Colonic mucosa (tissue), 4 donors: Measurements from ENCODE around the gene ANAPC16. TPM values are rescaled to one million over a fixed set of nuclear protein-coding genes. Genes with fewer than 3 reads are reported as not detected.

Source experiments
- DNase-seq: peaks from one replicate; pipeline ENCODE4 v3.0.0-alpha.2; 2020
- H3K27ac ChIP-seq: fragments of 200-600 bp; one replicate; pipeline ENCODE4 v1.8.0; 2021
- H3K27me3 ChIP-seq: fragments of 200-600 bp; one replicate; pipeline ENCODE4 v1.8.0; 2021
- H3K36me3 ChIP-seq: fragments of 200-600 bp; one replicate; pipeline ENCODE4 v1.8.0; 2021
- H3K4me1 ChIP-seq: fragments of 200-600 bp; one replicate; pipeline ENCODE4 v1.8.0; 2021; ENCODE audit warnings: mild to moderate bottlenecking
- H3K4me3 ChIP-seq: fragments of 200-600 bp; one replicate; pipeline ENCODE4 v1.8.0; 2021
- H3K9ac ChIP-seq, 2 donors: one replicate each; pipeline ENCODE4 v1.7.0; 2013; ENCODE audit warnings: control low read depth in 2 of 2, low read depth in 2 of 2, low read length in 2 of 2
- H3K9me3 ChIP-seq: fragments of 200-600 bp; one replicate; pipeline ENCODE4 v1.8.0; 2021
- intact Hi-C: fragments of 100-400 bp; cut with DNase I; formaldehyde crosslinking; loops from one replicate; pipeline ENCODE4 v1.14.1; 2022
- total RNA-seq, 2 donors: library from RNA; stranded (reverse); fragmentation: NEBNext Ultra II Directional in 1 of 2; extraction: Animal tissue kit (Norgen Biotek cat#: 25700) in 1 of 2; gene quantifications; one replicate each; pipeline ENCODE4 v1.2.1, GENCODE V29; 2021
- TF ChIP-seq, protein P1 (sequence below): fragments of 200-600 bp; IDR thresholded peaks from one replicate; pipeline ENCODE4 v1.8.0; 2022; ENCODE audit warnings: antibody characterized with exemption, mild to moderate bottlenecking
- donor health status: healthy.
- donor health status: DM: no; HTN: no; CAD: no.
- donor health status: DM: no; HTN: no; CAD: no.

ANAPC16 gene
- total RNA-seq, 2 donors from 2014 or later: 63.2 to 85.2 TPM

DNA sequence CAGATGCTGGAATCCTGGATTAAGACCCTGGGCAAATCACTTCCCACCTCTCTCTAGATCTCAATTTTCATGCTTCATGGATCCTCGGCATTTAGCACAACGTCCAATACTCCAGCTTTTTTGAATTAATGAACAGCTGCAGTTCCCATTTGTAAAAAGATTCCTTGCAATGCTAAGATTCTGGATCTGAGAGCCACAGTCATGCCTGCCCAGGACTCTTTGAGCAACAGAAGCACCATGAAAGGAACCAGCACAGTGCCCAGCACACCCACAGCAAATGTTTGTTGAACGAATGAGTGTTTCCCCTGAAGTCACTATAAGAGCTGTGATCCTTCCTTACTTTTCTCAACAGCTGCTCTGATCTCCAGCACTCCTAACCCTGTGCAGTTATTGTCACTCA, 37.2 kb downstream of the ANAPC16 start:
- Histone ChIP-seq H3K27me3 (no peaks in the 10 kb centered on the region), H3K9me3 (no peaks in the 10 kb centered on the region), H3K9ac (no peak overlapping the region), H3K4me1 (peaks cover 29% of the 10 kb centered on the region), H3K27ac (no peak overlapping the region), H3K4me3 (no peak overlapping the region), H3K36me3 (no peaks in the 10 kb centered on the region)
- TF ChIP-seq, protein P1, sequence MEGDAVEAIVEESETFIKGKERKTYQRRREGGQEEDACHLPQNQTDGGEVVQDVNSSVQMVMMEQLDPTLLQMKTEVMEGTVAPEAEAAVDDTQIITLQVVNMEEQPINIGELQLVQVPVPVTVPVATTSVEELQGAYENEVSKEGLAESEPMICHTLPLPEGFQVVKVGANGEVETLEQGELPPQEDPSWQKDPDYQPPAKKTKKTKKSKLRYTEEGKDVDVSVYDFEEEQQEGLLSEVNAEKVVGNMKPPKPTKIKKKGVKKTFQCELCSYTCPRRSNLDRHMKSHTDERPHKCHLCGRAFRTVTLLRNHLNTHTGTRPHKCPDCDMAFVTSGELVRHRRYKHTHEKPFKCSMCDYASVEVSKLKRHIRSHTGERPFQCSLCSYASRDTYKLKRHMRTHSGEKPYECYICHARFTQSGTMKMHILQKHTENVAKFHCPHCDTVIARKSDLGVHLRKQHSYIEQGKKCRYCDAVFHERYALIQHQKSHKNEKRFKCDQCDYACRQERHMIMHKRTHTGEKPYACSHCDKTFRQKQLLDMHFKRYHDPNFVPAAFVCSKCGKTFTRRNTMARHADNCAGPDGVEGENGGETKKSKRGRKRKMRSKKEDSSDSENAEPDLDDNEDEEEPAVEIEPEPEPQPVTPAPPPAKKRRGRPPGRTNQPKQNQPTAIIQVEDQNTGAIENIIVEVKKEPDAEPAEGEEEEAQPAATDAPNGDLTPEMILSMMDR: no peak
- intact Hi-C loops: no loop called here
- DNase-seq: no peak

GRCh38 chr10:72253578-72253977, 37.8 kb downstream of the ANAPC16 start:
- H3K9me3 ChIP-seq: no peaks in the 10 kb centered on the region
- H3K27me3 ChIP-seq: no peaks in the 10 kb centered on the region
- no peak overlapping the region for H3K27ac ChIP-seq
- peaks cover 25% of the 10 kb centered on the region for H3K4me1 ChIP-seq
- no peaks in the 10 kb centered on the region for H3K36me3 ChIP-seq
- intact Hi-C loops: no loop called here
- no peak overlapping the region for H3K9ac ChIP-seq
- TF ChIP-seq, protein P1: no peak
- no peak for DNase-seq
- H3K4me3 ChIP-seq: no peak overlapping the region

- no peaks in the 10 kb centered on the region for H3K27me3 ChIP-seq
- no peaks in the 10 kb centered on the region for H3K36me3 ChIP-seq
- peak; percentile 82 for DNase-seq
- intact Hi-C loops: no loop called here
- no peaks in the 10 kb centered on the region for H3K9me3 ChIP-seq
- peak overlapping the region; percentile 81 for H3K27ac ChIP-seq
- peak overlapping the region; percentile 7 for H3K4me3 ChIP-seq
- peaks cover 15% of the 10 kb centered on the region for H3K4me1 ChIP-seq
- H3K9ac ChIP-seq: peak overlapping the region; percentile 37 to 79
- TF ChIP-seq, protein P1: no peak
These were observed 39.2 kb downstream of the ANAPC16 start for GRCh38 chr10:72254813-72255568.

GRCh38 chr10:72255977-72256729, 40.3 kb downstream of the ANAPC16 start:
- no peak overlapping the region for H3K9ac ChIP-seq
- H3K9me3 ChIP-seq: no peaks in the 10 kb centered on the region
- peaks cover 18% of the 10 kb centered on the region for H3K4me1 ChIP-seq
- intact Hi-C loops: no loop called here
- TF ChIP-seq, protein P1: no peak
- H3K36me3 ChIP-seq: no peaks in the 10 kb centered on the region
- no peak overlapping the region for H3K4me3 ChIP-seq
- no peaks in the 10 kb centered on the region for H3K27me3 ChIP-seq
- no peak overlapping the region for H3K27ac ChIP-seq
- no peak for DNase-seq

DNA sequence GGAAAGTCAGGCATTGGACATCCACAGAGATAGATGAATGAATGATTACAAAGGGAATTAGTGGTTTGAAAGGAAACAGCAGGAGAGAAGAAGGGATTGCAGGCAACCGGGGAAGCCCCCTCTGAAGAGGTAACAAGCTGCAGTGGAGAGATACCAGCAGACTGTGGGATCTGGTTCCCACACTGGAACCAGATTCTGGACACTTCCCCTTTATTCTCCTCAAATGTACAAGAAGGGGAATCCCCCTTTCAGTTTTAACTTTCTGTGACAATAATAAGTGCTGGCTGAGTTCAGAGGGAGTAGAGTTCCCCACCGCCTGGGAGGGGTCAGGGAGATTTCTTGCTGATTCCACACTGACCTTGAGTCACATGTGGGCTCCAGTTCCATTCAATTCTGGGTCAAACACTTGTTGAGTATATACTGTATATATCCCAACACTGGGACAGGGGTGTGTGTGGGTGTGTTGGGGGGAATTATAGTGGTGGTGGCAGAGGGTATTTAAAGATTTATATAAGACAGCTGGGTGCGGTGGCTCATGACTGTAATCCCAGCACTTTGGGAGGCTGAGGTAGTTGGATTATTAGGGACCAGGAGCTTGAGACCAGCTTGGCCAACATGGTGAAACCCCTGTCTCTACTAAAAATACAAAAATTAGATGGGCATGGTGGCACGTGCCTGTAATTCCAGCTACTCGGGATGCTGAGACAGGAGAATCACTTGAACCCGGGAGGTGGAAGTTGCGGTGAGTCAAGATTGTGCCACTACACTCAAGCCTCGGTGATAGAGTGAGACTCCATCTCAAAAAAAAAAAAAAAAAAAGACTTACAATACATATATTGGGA, 41.5 kb downstream of the ANAPC16 start:
- no peak overlapping the region for H3K27ac ChIP-seq
- H3K4me1 ChIP-seq: peaks cover 24% of the 10 kb centered on the region
- no peaks in the 10 kb centered on the region for H3K27me3 ChIP-seq
- TF ChIP-seq, protein P1: no peak
- no peaks in the 10 kb centered on the region for H3K36me3 ChIP-seq
- intact Hi-C loops: no loop called here
- DNase-seq: no peak
- H3K9ac ChIP-seq: no peak overlapping the region
- H3K4me3 ChIP-seq: no peak overlapping the region
- no peaks in the 10 kb centered on the region for H3K9me3 ChIP-seq
